HAP-1 (cell line): Measurements from ENCODE around the gene VPS8.
"Not testable (repeated sequence)": the region's sequence is repeated elsewhere in the genome, so short reads cannot be mapped to it uniquely, and the experiment has no call there.

ENCODE experiments used
- DNase-seq, 2 experiments: peaks; one replicate each; pipeline ENCODE4 v3.0.0-alpha.2; 2016 to 2020; ENCODE audit warnings: low spot score in 2 of 2
- H3K27me3 ChIP-seq: fragments of 250-450 bp; sonication (Bioruptor Pico); 2 replicates; pipeline ENCODE4 v1.5.1; 2020; ENCODE audit warnings: low read depth, mild to moderate bottlenecking, moderate library complexity
- H3K36me3 ChIP-seq: fragments of 250-450 bp; sonication (Bioruptor Pico); replicated peaks from 2 replicates; pipeline ENCODE4 v1.5.1; 2020; ENCODE audit warnings: mild to moderate bottlenecking
- H3K4me1 ChIP-seq: fragments of 250-450 bp; sonication (Bioruptor Pico); 2 replicates; pipeline ENCODE4 v1.5.1; 2020; ENCODE audit warnings: mild to moderate bottlenecking
- H3K4me3 ChIP-seq: fragments of 250-450 bp; sonication (Bioruptor Pico); 2 replicates; pipeline ENCODE4 v1.5.1; 2020; ENCODE audit warnings: mild to moderate bottlenecking, moderate library complexity
- H3K9me3 ChIP-seq: fragments of 250-450 bp; sonication (Bioruptor Pico); 2 replicates; pipeline ENCODE4 v1.5.1; 2020; ENCODE audit warnings: mild to moderate bottlenecking, moderate library complexity
- in situ Hi-C: fragments of 300-500 bp; cut with MboI; formaldehyde crosslinking; loops from 3 replicates; pipeline ENCODE4 v1.14.3; 2020; ENCODE audit warnings: low sequenced_read_pairs, inconsistent platforms, mixed read lengths

The VPS8 gene

DNA sequence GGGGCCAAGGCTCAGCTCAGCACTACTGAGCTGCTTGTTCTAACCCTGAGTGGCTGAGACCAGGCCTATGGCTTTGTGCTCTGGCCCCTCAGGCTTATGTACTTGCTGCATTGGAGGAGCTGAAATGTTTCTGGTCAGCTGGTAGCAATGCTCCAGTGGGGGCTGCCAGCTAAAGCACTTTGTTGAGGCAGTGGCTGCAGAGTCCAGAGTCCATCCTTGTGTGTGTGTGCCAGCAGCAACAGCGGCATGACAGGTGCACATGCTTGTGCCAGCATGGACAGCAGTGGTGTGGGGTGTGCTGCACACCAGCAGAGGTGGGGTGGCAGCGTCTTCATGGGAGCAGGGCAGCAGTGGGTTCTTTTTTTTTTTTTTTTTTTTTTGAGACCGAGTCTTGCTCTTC is 169.1 kb downstream of the VPS8 start:
- Histone ChIP-seq H3K9me3 (0 out of 2 replicates have a peak, but pooled peaks cover 3% of the 10 kb centered on the region), H3K4me3 (no peak overlapping the region), H3K36me3 (peaks cover 3% of the 10 kb centered on the region; the same call in 1 of the 2 replicates), H3K27me3 (no peaks in the 10 kb centered on the region), H3K4me1 (peaks cover 10% of the 10 kb centered on the region)
- no peak for DNase-seq
- in situ Hi-C loops = no loop called here

DNA sequence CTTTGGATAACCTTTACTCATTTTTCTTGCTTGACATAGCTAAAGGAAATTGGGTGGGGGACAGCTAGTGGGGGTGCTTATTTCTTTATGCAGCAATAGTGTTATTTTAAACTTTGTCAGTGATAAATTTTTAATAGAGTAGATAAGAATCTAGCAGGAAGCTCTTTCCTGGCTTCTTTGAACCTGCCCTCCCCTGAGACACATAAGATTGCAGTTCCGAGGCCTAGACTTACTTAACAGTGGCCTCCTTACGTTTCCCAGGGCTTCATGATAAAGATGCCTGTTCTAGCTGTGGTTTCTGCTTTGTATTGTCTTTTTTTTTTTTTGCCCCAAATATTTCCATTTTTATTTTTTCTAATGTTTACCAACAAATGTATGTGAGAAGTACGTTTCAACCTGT is 170.1 kb downstream of the VPS8 start:
- H3K4me3 ChIP-seq = no peak overlapping the region
- peaks cover 5% of the 10 kb centered on the region for H3K4me1 ChIP-seq
- DNase-seq = no peak
- no peaks in the 10 kb centered on the region for H3K27me3 ChIP-seq
- 0 out of 2 replicates have a peak, but pooled peaks cover 2% of the 10 kb centered on the region for H3K9me3 ChIP-seq
- peaks cover 3% of the 10 kb centered on the region; the same call in 1 of the 2 replicates for H3K36me3 ChIP-seq
- in situ Hi-C loops = no loop called here

DNA sequence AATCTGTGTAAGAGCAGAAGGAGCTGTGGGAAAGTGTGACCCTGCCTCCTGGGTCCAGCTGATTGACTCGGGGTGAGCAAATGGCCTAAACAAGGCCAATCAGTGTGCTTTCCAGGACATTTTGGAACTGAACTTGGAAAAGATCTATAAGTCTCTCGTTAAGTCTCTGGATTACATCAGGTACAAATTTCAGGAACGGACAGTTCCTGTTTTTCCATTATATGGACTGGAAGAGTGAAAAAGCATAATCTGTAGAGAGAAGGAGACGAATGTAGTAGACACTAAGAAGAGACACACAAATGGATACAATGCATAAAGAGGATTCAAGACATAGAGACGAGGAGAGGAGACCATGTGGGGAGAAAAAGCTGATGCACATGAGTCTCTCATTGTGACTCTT is 173.6 kb downstream of the VPS8 start:
- no peak for DNase-seq
- no peaks in the 10 kb centered on the region for H3K27me3 ChIP-seq
- no peaks in the 10 kb centered on the region for H3K9me3 ChIP-seq
- H3K4me1 ChIP-seq = no peaks in the 10 kb centered on the region
- no peak overlapping the region for H3K4me3 ChIP-seq
- in situ Hi-C loops = no loop called here
- H3K36me3 ChIP-seq = peaks cover 3% of the 10 kb centered on the region; the same call in 1 of the 2 replicates

DNA sequence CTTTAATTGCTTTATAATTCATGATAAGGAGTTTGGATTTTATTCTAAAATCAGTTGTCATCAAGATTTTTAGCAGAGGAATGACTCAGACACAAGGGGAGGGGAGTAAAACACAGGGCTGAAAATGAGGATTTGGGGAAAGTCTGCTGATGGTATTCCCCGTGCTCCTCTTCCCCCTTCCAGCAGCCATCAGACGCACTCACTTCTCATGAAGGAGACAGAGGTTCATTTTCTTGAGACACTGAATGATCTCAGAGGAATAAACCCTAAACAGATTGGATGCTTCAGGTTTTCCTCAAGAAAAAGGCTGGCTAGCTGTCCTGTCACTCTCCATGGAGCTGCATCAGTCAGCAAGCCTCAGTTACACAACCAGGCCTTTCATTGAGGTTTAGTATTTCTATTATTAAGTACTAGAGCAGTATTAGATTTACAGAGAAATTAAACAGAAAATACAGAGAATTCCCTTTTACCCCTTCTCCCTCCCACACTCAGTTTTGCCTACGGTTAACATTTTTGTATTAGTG is 174.5 kb downstream of the VPS8 start:
- H3K4me3 ChIP-seq = no peak overlapping the region
- H3K4me1 ChIP-seq = no peaks in the 10 kb centered on the region
- no peak for DNase-seq
- H3K27me3 ChIP-seq = no peaks in the 10 kb centered on the region
- H3K36me3 ChIP-seq = peaks cover 3% of the 10 kb centered on the region; the same call in 1 of the 2 replicates
- H3K9me3 ChIP-seq = no peaks in the 10 kb centered on the region
- in situ Hi-C loops = no loop called here

DNA sequence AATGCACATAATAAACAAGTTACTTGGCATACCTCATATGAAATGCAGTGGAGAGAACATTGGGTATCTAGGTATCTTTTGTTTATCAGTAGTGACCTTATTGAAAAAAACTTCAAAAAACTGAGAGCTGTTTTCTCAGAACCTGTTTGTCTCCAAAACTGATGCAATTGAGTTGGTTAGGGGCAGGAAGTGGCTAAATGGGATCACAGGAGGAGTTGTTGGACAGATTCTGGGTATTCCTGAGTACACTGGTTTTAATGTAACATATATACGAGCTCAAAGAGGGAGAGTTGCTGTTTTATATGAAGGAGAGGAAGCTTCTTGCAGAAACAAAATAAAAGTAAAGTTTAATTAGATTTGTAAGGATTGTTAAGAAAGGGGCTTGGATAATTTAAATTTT is 181.4 kb downstream of the VPS8 start:
- no peaks in the 10 kb centered on the region for H3K27me3 ChIP-seq
- H3K4me1 ChIP-seq = no peaks in the 10 kb centered on the region
- in situ Hi-C loops = no loop called here
- no peak overlapping the region for H3K4me3 ChIP-seq
- no peaks in the 10 kb centered on the region; the same call in 1 of the 2 replicates for H3K36me3 ChIP-seq
- no peak for DNase-seq
- no peaks in the 10 kb centered on the region for H3K9me3 ChIP-seq

DNA sequence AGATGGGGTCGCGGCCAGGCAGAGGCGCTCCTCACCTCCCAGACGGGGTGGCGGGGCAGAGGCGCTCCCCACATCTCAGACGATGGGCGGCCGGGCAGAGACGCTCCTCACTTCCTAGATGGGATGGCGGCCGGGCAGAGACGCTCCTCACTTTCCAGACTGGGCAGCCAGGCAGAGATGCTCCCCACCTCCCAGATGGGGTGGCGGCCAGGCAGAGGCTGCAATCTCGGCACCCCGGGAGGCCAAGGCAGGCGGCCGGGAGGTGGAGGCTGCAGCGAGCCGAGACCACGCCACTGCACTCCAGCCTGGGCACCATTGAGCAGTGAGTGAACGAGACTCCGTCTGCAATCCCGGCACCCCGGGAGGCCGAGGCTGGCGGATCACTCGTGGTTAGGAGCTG is 191.9 kb downstream of the VPS8 start:
- H3K27me3 ChIP-seq, H3K4me3 ChIP-seq, H3K9me3 ChIP-seq, DNase-seq, H3K36me3 ChIP-seq, H3K4me1 ChIP-seq, in situ Hi-C loops: not testable (repeated sequence)

DNA sequence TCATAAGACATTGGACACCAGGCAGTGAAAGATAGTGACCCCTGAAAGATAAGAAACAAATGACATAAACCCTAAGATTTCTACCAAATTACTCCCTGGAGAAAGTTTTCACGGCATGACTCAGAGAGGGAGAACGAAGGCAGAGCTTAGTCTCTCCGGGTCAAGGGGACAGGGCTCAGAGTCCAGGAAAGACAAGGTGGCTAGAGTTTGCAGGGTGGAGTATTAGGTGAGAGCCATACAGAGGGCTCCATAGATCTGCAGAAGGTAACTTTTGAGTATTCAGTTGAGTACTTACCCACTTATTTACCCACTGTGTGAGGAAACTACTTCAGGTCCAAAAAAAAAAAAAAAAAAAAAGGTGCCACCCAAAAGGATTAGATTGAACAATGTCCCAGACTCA is 197.7 kb downstream of the VPS8 start:
- H3K36me3 ChIP-seq = no peaks in the 10 kb centered on the region
- no peak overlapping the region for H3K4me3 ChIP-seq
- no peaks in the 10 kb centered on the region for H3K27me3 ChIP-seq
- DNase-seq = no peak
- in situ Hi-C loops = no loop called here
- no peaks in the 10 kb centered on the region for H3K4me1 ChIP-seq
- H3K9me3 ChIP-seq = peaks cover 5% of the 10 kb centered on the region; the same call in 1 of the 2 replicates

DNA sequence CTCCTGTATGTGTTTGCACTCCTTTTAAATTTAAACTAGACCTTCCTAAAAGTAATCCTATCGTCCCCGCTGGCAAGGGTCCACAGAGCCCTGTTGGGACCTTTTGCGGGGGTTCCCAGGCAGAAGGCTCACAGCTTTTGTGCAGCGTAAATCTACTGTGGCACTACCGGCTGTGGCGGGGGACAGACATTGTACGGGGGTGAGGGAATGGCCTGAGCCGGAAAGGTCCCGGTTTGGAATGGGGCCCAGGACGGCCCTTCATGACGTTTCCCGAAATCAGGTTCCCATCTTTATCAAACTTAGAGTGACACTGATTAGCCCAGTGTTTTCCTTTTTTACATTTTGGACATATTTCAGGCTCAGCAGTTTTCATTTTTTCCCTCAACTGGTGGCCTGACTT is 205.6 kb downstream of the VPS8 start:
- H3K27me3 ChIP-seq, DNase-seq, H3K9me3 ChIP-seq, H3K4me1 ChIP-seq, in situ Hi-C loops, H3K4me3 ChIP-seq, H3K36me3 ChIP-seq: not testable (repeated sequence)

DNA sequence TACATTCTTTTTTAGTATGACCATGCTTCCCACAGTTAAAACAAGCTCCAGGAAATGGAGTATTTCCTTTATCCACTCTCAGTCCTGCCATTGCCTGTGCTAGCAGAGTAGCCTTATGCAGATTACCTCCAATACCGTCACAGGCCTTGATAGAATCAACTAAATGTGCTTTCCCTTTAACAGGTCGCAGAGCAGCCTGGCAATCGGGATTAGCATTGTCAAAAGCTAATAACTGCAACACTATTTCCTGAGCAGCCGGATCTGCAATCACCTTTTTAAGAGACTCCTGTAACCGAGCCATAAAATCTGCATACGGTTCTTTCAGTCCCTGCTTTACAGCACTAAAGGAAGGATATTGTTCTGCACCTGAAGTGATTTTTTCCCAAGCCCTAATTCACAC is 206.0 kb downstream of the VPS8 start:
- in situ Hi-C loops, DNase-seq, H3K4me3 ChIP-seq, H3K36me3 ChIP-seq, H3K9me3 ChIP-seq, H3K4me1 ChIP-seq, H3K27me3 ChIP-seq: not testable (repeated sequence)

DNA sequence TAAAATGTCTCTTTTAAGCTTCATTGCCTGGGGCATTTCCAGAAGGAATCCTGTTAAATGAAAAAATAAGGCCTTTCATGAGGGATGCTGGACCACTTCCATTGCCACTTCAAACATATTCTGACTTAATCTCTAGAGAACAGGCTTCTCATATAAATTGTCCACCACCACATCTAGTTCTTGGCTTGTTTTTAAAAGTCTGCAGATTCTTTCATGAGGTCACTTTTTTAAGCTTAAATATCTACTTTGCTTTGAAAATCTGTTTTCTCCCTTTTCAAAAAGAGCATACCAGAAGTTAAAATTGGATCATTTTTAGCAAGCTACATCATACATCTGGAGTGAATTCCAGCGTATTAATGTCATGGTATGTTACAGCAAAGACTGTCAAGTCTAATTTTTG is 209.3 kb downstream of the VPS8 start:
- Histone ChIP-seq H3K36me3 (no peaks in the 10 kb centered on the region), H3K27me3 (no peaks in the 10 kb centered on the region), H3K4me1 (no peaks in the 10 kb centered on the region), H3K9me3 (no peaks in the 10 kb centered on the region), H3K4me3 (no peak overlapping the region)
- in situ Hi-C loops = no loop called here
- DNase-seq = no peak

DNA sequence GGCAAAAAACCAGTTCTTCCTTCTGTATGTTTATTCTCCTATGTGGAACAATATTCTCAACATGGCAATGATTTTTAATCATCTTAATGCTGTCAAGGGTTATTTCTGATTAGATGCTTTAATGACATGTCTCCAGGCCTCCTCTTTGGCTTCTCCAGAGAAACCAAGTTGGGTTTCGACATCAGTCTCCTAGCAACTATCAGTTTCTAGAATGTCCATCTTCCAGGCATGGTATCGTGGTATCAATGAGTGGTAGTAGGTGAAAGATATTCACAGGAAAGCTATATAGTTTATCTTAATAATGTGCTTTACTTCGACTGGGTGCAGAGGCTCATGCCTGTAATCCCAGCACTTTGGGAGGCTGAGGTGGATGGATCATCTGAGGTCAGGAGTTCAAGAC is 212.4 kb downstream of the VPS8 start:
- in situ Hi-C loops = no loop called here

DNA sequence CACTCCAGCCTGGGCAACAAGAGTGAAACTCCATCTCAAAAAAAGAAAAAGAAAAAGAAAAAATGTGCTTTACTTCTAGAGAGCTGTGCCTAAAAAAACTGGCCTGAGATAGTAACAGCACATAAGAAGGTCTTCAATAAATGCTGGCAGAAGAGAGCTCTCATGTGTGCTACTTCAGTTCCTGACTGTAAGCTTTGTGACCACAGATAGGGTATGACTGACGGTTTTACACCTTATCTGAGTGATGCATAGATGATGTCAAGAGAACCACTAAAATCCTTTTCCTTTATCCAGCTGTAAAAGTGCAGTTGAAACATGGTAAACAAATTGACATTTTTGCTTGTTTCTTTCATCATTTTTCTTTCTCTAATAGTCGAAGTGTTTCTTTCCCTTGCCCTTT is 213.0 kb downstream of the VPS8 start:
- no peaks in the 10 kb centered on the region for H3K4me1 ChIP-seq
- H3K36me3 ChIP-seq = no peaks in the 10 kb centered on the region
- H3K9me3 ChIP-seq = no peaks in the 10 kb centered on the region
- H3K4me3 ChIP-seq = no peak overlapping the region
- DNase-seq = no peak
- H3K27me3 ChIP-seq = no peaks in the 10 kb centered on the region
- in situ Hi-C loops = no loop called here

More for the DNA sequence above, 212.4 kb downstream of the VPS8 start:
- H3K9me3 ChIP-seq = no peaks in the 10 kb centered on the region
- no peaks in the 10 kb centered on the region for H3K36me3 ChIP-seq
- H3K27me3 ChIP-seq = no peaks in the 10 kb centered on the region
- no peak overlapping the region for H3K4me3 ChIP-seq
- H3K4me1 ChIP-seq = no peaks in the 10 kb centered on the region
- DNase-seq = no peak

DNA sequence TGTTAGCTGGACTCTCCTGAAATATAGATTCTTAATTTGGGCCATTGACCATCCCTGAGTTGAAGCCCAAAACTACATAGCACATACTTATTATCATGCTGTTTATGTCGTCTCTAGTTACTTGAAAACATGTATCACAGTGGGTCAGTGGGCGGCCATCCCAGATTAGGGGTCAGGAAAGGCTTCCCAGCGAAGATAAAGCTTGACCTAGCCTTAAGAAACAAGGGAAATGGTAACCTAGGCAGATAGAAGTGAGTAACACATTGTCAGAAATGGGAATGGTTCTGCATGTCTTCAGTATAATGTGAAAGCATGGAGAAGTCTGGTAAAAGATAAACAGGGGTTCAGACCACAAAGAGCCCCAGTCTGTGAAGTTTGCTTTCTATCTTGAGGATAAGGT is 216.2 kb downstream of the VPS8 start:
- H3K9me3 ChIP-seq = no peaks in the 10 kb centered on the region
- H3K4me3 ChIP-seq = no peak overlapping the region
- DNase-seq = no peak
- no peaks in the 10 kb centered on the region for H3K4me1 ChIP-seq
- in situ Hi-C loops = no loop called here
- H3K27me3 ChIP-seq = no peaks in the 10 kb centered on the region
- no peaks in the 10 kb centered on the region for H3K36me3 ChIP-seq

DNA sequence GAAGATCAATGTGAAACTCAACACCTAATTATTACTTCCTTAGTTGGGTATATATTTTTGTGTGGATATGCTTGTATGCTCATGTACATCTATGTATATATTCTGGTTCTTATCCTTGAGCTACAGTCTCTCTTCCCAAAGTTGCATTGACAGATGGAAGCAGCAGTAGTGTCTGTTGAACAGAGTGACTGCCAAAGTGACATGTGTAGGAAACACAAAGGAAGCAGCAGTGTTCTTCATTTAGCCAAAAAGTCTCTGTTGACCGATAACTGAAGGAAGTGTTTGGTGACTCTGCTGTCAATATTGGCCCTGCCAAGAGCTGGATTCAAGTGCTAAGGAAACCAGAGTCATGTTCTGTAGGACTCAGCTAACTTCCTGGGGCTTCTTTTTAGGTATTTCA is 217.1 kb downstream of the VPS8 start:
- in situ Hi-C loops = no loop called here
- Histone ChIP-seq H3K36me3 (no peaks in the 10 kb centered on the region), H3K9me3 (no peaks in the 10 kb centered on the region), H3K4me1 (no peaks in the 10 kb centered on the region), H3K27me3 (no peaks in the 10 kb centered on the region), H3K4me3 (no peak overlapping the region)
- DNase-seq = no peak

DNA sequence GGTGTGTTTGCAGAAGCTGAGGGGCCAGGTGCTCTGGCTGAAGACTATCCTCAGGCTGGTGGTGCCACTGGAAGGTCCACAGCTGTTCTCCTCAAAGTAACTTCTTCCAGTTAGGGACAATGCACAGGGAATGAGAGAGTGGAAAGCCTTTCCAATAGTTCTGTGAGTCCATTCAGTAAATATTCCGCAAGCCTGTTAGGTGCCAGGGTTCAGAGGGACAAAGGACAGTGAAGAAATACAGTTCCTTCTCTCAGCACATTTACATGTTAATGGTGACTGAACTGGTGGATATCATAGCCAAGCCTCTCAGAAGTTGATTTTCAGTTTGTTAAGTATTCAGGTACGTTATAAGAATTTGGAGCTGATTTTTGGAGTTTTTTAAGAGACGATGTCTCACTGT is 218.4 kb downstream of the VPS8 start:
- H3K27me3 ChIP-seq = no peaks in the 10 kb centered on the region
- no peak overlapping the region for H3K4me3 ChIP-seq
- DNase-seq = no peak
- no peaks in the 10 kb centered on the region for H3K9me3 ChIP-seq
- in situ Hi-C loops = no loop called here
- no peaks in the 10 kb centered on the region for H3K36me3 ChIP-seq
- no peaks in the 10 kb centered on the region for H3K4me1 ChIP-seq
